ENCODE results near the gene MATN1. TPM values are rescaled to one million over a fixed set of nuclear protein-coding genes. Genes with fewer than 3 reads are reported as not detected.

Gene MATN1
- polyA plus RNA-seq, 2 of the 4 experiments (the other 2 are of a cell fraction): 0.05 to 0.17 TPM

- TF ChIP-seq GATA3 (IDR thresholded peaks at IDR 0.05; ENCODE audit: borderline replicate concordance) (no peak), NFE2L2 (conservative IDR thresholded peaks at IDR 0.05; ENCODE audit: low read length) (no peak), MYC (IDR thresholded peaks at IDR 0.05; ENCODE audit: borderline replicate concordance, low read length) (no peak), RAD21 (conservative IDR thresholded peaks at IDR 0.05 in 1 of 2, IDR thresholded peaks at IDR 0.05 in 1 of 2) (no peak), REST (IDR thresholded peaks at IDR 0.05) (no peak), CHD2 (IDR thresholded peaks at IDR 0.05; ENCODE audit: low read length, partially characterized antibody) (no peak), E2F6 (IDR thresholded peaks at IDR 0.05; ENCODE audit: borderline replicate concordance, low read depth) (no peak), ZNF302 (CRISPR knock-in tag; IDR thresholded peaks at IDR 0.05) (no peak)
These were observed 9.4 kb downstream of the MATN1 start (continued) for GRCh38 chr1:30714025-30714424.

GRCh38 chr1:30713311-30713710 is 10.1 kb downstream of the MATN1 start:
- TF ChIP-seq JUNB (IDR thresholded peaks at IDR 0.05) (no peak), PBX3 (IDR thresholded peaks at IDR 0.05) (no peak), NFE2L2 (conservative IDR thresholded peaks at IDR 0.05; ENCODE audit: low read length) (no peak)
- WGBS (ENCODE audit: missing lambda C conversion rate): 54% methylated on average over 7 of the region's 12 CpGs
- FAIRE-seq (no peak), ATAC-seq (no peak), DNase-seq (ENCODE audit: low read depth in 1 of 2, low spot score in 1 of 2) (no peak)
- Histone ChIP-seq H3K4me1 (no peaks in the 10 kb centered on the region), H3K4me3 (no peak overlapping the region), H3K9me3 (0 out of 3 replicates have a peak, but pooled peaks cover 2% of the 10 kb centered on the region), H3K4me2 (no peak overlapping the region), H3K27ac (no peak overlapping the region)
- CTCF ChIA-PET: interaction anchor here (0.8 kb wide), 1 partner anchor 34 kb away, joined by 3 read pairs; no protein-coding TSS in a partner anchor
- POLR2A ChIA-PET: no interaction called here

GRCh38 chr1:30712583-30712982 is 10.8 kb downstream of the MATN1 start:
- TF ChIP-seq FOSL2 (IDR thresholded peaks at IDR 0.05): no peak
- TF ChIP-seq FOSL2 (CRISPR knock-in tag; IDR thresholded peaks at IDR 0.05): no peak
- no peak for TF ChIP-seq CBX8 (IDR thresholded peaks at IDR 0.05)
- TF ChIP-seq RCOR1 (IDR thresholded peaks at IDR 0.05; ENCODE audit: low read depth, low read length): no peak
- TF ChIP-seq ZNF302 (CRISPR knock-in tag; IDR thresholded peaks at IDR 0.05): no peak
- TF ChIP-seq ZSCAN20 (CRISPR knock-in tag; IDR thresholded peaks at IDR 0.05): no peak
- TF ChIP-seq ATOH8 (CRISPR knock-in tag; IDR thresholded peaks at IDR 0.05; ENCODE audit: low read depth): no peak
- no peak for TF ChIP-seq E2F6 (IDR thresholded peaks at IDR 0.05; ENCODE audit: borderline replicate concordance, low read depth)
- no peak for TF ChIP-seq POLR2A (IDR thresholded peaks at IDR 0.05; ENCODE audit: low read length)
- no peak for TF ChIP-seq ZC3H11A (IDR thresholded peaks at IDR 0.05)
- TF ChIP-seq MYC (IDR thresholded peaks at IDR 0.05; ENCODE audit: borderline replicate concordance, low read length): no peak
- TF ChIP-seq ZFP36 (IDR thresholded peaks at IDR 0.05; ENCODE audit: borderline replicate concordance, partially characterized antibody): no peak
- no peak for TF ChIP-seq JUN (IDR thresholded peaks at IDR 0.05)
- ChIA-PET CTCF (interaction anchor here (0.8 kb wide), 1 partner anchor 33 kb away, joined by 3 read pairs; no protein-coding TSS in a partner anchor), POLR2A (no interaction called here)
- ATAC-seq: no peak
- 0 out of 3 replicates have a peak, but pooled peaks cover 2% of the 10 kb centered on the region for H3K9me3 ChIP-seq
- no peak for DNase-seq (ENCODE audit: low read depth in 1 of 2, low spot score in 1 of 2)
- WGBS (ENCODE audit: missing lambda C conversion rate): 71% methylated on average over 6 of the region's 6 CpGs
- no peak for FAIRE-seq
- H3K4me1 ChIP-seq: 0 out of 3 replicates have a peak, but pooled peaks cover 3% of the 10 kb centered on the region
- H3K27ac ChIP-seq: no peak overlapping the region
- H3K4me2 ChIP-seq: no peak overlapping the region
- no peak overlapping the region for H3K4me3 ChIP-seq
